ENCODE results near the gene TMEM119.
A peak's percentile ranks its signal among the peaks of the same experiment; 100 is the strongest.
"Not testable (repeated sequence)": the region's sequence is repeated elsewhere in the genome, so short reads cannot be mapped to it uniquely, and the experiment has no call there.

TMEM119 gene

GRCh38 chr12:108634341-108634751, 36.5 kb upstream of the TMEM119 start:
- peak in 5 of 6 experiments; percentile 8 to 55 (median 24) for DNase-seq

GRCh38 chr12:108633534-108634248, 35.8 kb upstream of the TMEM119 start, which contains the start of gene SELPLG:
Gene SELPLG, minus strand, starts transcription at chr12:108633894. Its CDS starts 9,587 bp downstream, at chr12:108624307.
- peak; percentile 72 to 93 (median 84) for DNase-seq

GRCh38 chr12:108633081-108633533, 35.2 kb upstream of the TMEM119 start:
- DNase-seq, result peak in 1 of 6 experiments; percentile 21

GRCh38 chr12:108631261-108631660, 33.4 kb upstream of the TMEM119 start:
- DNase-seq, result not testable (repeated sequence)

GRCh38 chr12:108630481-108631207, 32.8 kb upstream of the TMEM119 start:
- peak in 1 of 6 experiments; percentile 11 for DNase-seq

GRCh38 chr12:108629824-108630476, 32.1 kb upstream of the TMEM119 start:
- DNase-seq, result peak; percentile 29 to 48 (median 43)

GRCh38 chr12:108629151-108629550, 31.3 kb upstream of the TMEM119 start:
- DNase-seq, result peak in 1 of 6 experiments; percentile 22

GRCh38 chr12:108627134-108627920, 29.4 kb upstream of the TMEM119 start:
- no peak for DNase-seq

- no peak for DNase-seq
These were observed 27.3 kb upstream of the TMEM119 start for GRCh38 chr12:108625228-108625627.

- DNase-seq, result no peak
These were observed 25.7 kb upstream of the TMEM119 start for GRCh38 chr12:108623577-108623976.

GRCh38 chr12:108622921-108623514, 25.1 kb upstream of the TMEM119 start:
- no peak for DNase-seq

GRCh38 chr12:108622421-108622820, 24.5 kb upstream of the TMEM119 start:
- DNase-seq, result no peak

- no peak for DNase-seq
These were observed 23.3 kb upstream of the TMEM119 start for GRCh38 chr12:108621161-108621560.

GRCh38 chr12:108620236-108620879, 22.5 kb upstream of the TMEM119 start:
- DNase-seq, result no peak

- no peak for DNase-seq
These were observed 21.7 kb upstream of the TMEM119 start for GRCh38 chr12:108619369-108620160.

GRCh38 chr12:108618953-108619274, 21.0 kb upstream of the TMEM119 start:
- DNase-seq, result not testable (repeated sequence)

- peak; percentile 42 to 86 (median 72) for DNase-seq
These were observed 20.4 kb upstream of the TMEM119 start for GRCh38 chr12:108618079-108618952.

- peak; percentile 30 to 59 (median 42) for DNase-seq
These were observed 19.3 kb upstream of the TMEM119 start for GRCh38 chr12:108616941-108617858.

GRCh38 chr12:108616359-108616758, 18.5 kb upstream of the TMEM119 start:
- no peak for DNase-seq

Data from stimulated activated naive CD4-positive, alpha-beta T cell (primary cell).